Esophagus muscularis mucosa (tissue), 3 donors: ENCODE measurements around the gene TMEM61.

Source experiments
- CTCF ChIP-seq, 3 experiments: fragments of 200-600 bp in 2 of 3; fragments of 450-650 bp in 1 of 3; sonication (generic) in 2 of 3; IDR thresholded peaks; one replicate each; pipeline ENCODE4 v1.5.1; 2017 to 2019; ENCODE audit warnings: antibody characterized with exemption in 3 of 3, mild to moderate bottlenecking in 2 of 3, moderate library complexity in 1 of 3
- POLR2AphosphoS5 ChIP-seq, 2 donors: sonication (generic); formaldehyde crosslinking; IDR thresholded peaks; one replicate each; pipeline ENCODE4 v1.6.1; 2017; ENCODE audit warnings: antibody characterized with exemption in 2 of 2

GRCh38 chr1:55002686-55003085 is 22.3 kb downstream of the TMEM61 start:
- TF ChIP-seq CTCF (IDR thresholded peaks at IDR 0.05) (no peak), POLR2AphosphoS5 (IDR thresholded peaks at IDR 0.05) (no peak)
